Naive thymus-derived CD8-positive, alpha-beta T cell (primary cell): ENCODE data around the gene MARCHF9. TPM values are rescaled to one million over a fixed set of nuclear protein-coding genes. Genes with fewer than 3 reads are reported as not detected.
A peak's percentile ranks its signal among the peaks of the same experiment; 100 is the strongest.
"Not testable (repeated sequence)": the region's sequence is repeated elsewhere in the genome, so short reads cannot be mapped to it uniquely, and the experiment has no call there.

Source experiments
- ATAC-seq, 2 donors: fragments of 150-1000 bp; cut with Tn5 transposase in 1 of 2; sonication (Bioruptor Pico), chemical (Tn5 transposase) in 1 of 2; 1 replicate in 1 of 2; 2 replicates in 1 of 2; pipeline ENCODE4 v1.10.0; 2021; ENCODE audit warnings: mild to moderate bottlenecking in 2 of 2, moderate library complexity in 2 of 2
- POLR2A ChIA-PET: fragments of 350-600 bp; sonication (Branson Sonifier 250); formaldehyde crosslinking; loops from one replicate; lab custom pipeline; 2021; ENCODE audit warnings: antibody characterized with exemption; lab: Charles Lee
- DNase-seq, 10 donors: peaks; one replicate each; pipeline versions ENCODE4 v3.0.0 to v3.0.0-alpha.2; 2020 to 2022
- H3K27ac Mint-ChIP-seq, 10 donors: one replicate each; pipeline ENCODE4 v1.8.0; 2020 to 2022; ENCODE audit warnings: mild to moderate bottlenecking in 10 of 10, mixed read lengths in 10 of 10, moderate library complexity in 4 of 10, inconsistent platforms in 1 of 10
- H3K27me3 Mint-ChIP-seq, 5 donors: one replicate each; pipeline ENCODE4 v1.8.0; 2021 to 2022; ENCODE audit warnings: mixed read lengths in 5 of 5
- H3K36me3 Mint-ChIP-seq, 3 donors: one replicate each; pipeline ENCODE4 v1.8.0; 2020 to 2022; ENCODE audit warnings: mixed read lengths in 3 of 3, mild to moderate bottlenecking in 2 of 3, inconsistent platforms in 1 of 3
- H3K4me1 Mint-ChIP-seq, 4 donors: one replicate each; pipeline ENCODE4 v1.8.0; 2021 to 2022; ENCODE audit warnings: mixed read lengths in 4 of 4
- H3K4me3 Mint-ChIP-seq, 10 donors: one replicate each; pipeline ENCODE4 v1.8.0; 2020 to 2022; ENCODE audit warnings: mild to moderate bottlenecking in 10 of 10, mixed read lengths in 10 of 10, moderate library complexity in 6 of 10, inconsistent platforms in 1 of 10
- H3K9me3 Mint-ChIP-seq, 9 donors: one replicate each; pipeline ENCODE4 v1.8.0; 2020 to 2022; ENCODE audit warnings: mixed read lengths in 9 of 9, mild to moderate bottlenecking in 3 of 9, inconsistent platforms in 1 of 9, moderate library complexity in 1 of 9
- polyA plus RNA-seq, 3 donors: library from polyadenylated mRNA; unstranded; fragments of 300-500 nt; fragmentation: Illumina TruSeq; gene quantifications; one replicate each; pipeline ENCODE4 v1.2.3, GENCODE V29; 2021
- total RNA-seq, 8 experiments: library from RNA in 2 of 8; stranded (reverse) in 2 of 8; gene quantifications; one replicate each; pipeline ENCODE4 v1.2.3 and lab custom pipeline; 2021 to 2026

The MARCHF9 gene
- total and polyA plus RNA-seq, 5 experiments from 2014 or later, result 2.2 to 64.8 (median 6.6) TPM

- peaks cover 0 to 18% (median 3%) of the 10 kb centered on the region in 3 donors for H3K36me3 Mint-ChIP-seq
Measured at GRCh38 chr12:57769594-57769993, 14.7 kb downstream of the MARCHF9 start.

GRCh38 chr12:57770734-57771133, 15.8 kb downstream of the MARCHF9 start:
- Mint-ChIP-seq H3K9me3 (no peaks in the 10 kb centered on the region), H3K27me3 (peaks cover 5 to 9% (median 8%) of the 10 kb centered on the region in 5 donors), H3K27ac (peak overlapping the region in 5 of 10 donors; percentile 45 to 88 (median 85)), H3K4me3 (peak overlapping the region in 9 of 10 donors; percentile 39 to 99 (median 52)), H3K4me1 (peaks cover 16 to 43% (median 27%) of the 10 kb centered on the region in 4 donors), H3K36me3 (peaks cover 0 to 18% (median 3%) of the 10 kb centered on the region in 3 donors)
- DNase-seq, result no peak
- POLR2A ChIA-PET, result interaction anchor here (1.0 kb wide), 1 partner anchor 17 kb away, joined by 3 read pairs; no protein-coding TSS in a partner anchor
- no peak for ATAC-seq

More at GRCh38 chr12:57769594-57769993, 14.7 kb downstream of the MARCHF9 start:
- Mint-ChIP-seq H3K4me1 (peaks cover 20 to 55% (median 35%) of the 10 kb centered on the region in 4 donors), H3K27ac (peak overlapping the region in 1 of 10 donors; percentile 61), H3K9me3 (no peaks in the 10 kb centered on the region), H3K27me3 (peaks cover 5 to 19% (median 11%) of the 10 kb centered on the region in 5 donors), H3K4me3 (peak overlapping the region in 5 of 10 donors; percentile 5 to 99 (median 61))
- DNase-seq (no peak), ATAC-seq (no peak)
- POLR2A ChIA-PET, result interaction anchor here (0.6 to 1.0 kb wide), 2 partner anchors 15 to 36 kb away, joined by 3 read pairs; no protein-coding TSS in a partner anchor

- ATAC-seq (peak; percentile 65 to 75), DNase-seq (peak in 7 of 10 donors; percentile 51 to 86 (median 79))
- Mint-ChIP-seq H3K4me3 (peak overlapping the region; percentile 94 to 99 (median 98)), H3K36me3 (peaks cover 0 to 18% (median 3%) of the 10 kb centered on the region in 3 donors), H3K9me3 (no peaks in the 10 kb centered on the region), H3K4me1 (peaks cover 19 to 37% (median 27%) of the 10 kb centered on the region in 4 donors), H3K27me3 (peaks cover 3 to 6% (median 4%) of the 10 kb centered on the region in 5 donors), H3K27ac (peak overlapping the region; percentile 86 to 99 (median 98))
- POLR2A ChIA-PET, result interaction anchor here (0.9 to 1.9 kb wide), 6 partner anchors 12 to 126 kb away, joined by 5 to 12 read pairs (median 7); partner anchors contain the start of genes TSFM and TSPAN31
Measured at GRCh38 chr12:57771236-57771872, 16.5 kb downstream of the MARCHF9 start.

DNA sequence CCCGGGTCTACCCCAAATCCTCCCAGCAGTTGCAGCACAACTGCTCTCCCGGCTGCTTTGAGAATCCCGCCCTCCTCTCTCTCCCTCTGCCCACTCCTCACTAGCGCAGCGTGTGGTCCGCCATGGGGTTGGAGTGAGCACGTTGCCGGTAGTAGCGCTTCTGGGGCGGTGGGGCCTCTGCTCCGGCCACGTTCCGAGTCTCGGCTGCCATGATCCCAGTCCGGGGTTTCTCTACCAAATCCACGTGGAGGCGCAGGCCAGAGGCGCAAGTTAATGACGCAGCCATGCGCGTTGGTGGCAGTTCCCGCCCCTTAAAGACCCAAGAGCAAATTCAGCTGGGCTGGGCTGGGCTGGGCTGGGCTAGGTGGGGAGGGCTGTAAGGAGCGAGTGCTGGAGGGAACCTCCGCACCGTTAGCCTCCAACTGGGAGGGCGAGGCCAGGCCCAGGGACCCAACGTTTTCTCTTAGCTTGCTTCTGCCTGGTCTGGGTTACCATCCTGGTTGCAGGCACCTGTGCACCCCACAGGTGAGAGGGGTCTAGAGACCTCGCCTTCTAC, 17.0 kb downstream of the MARCHF9 start, which contains the start of gene METTL1:
Gene METTL1 (minus strand): TSS at position 233 of the 556 bp plus-strand sequence. CDS start 22 bp downstream, at position 211.
- peak; percentile 74 to 93 (median 87) for DNase-seq
- Mint-ChIP-seq H3K27me3 (peaks cover 0 to 1% (median 0%) of the 10 kb centered on the region in 5 donors), H3K9me3 (no peaks in the 10 kb centered on the region), H3K4me1 (peaks cover 17 to 31% (median 21%) of the 10 kb centered on the region in 4 donors), H3K36me3 (peaks cover 0 to 18% (median 3%) of the 10 kb centered on the region in 3 donors), H3K4me3 (peak within 1 kb of the TSS; percentile 94 to 99 (median 98)), H3K27ac (peak within 1 kb of the TSS; percentile 86 to 99 (median 98))
- POLR2A ChIA-PET, result interaction anchor here (0.9 to 1.9 kb wide), 8 partner anchors 10 to 125 kb away, joined by 3 to 20 read pairs (median 7); partner anchors contain the start of genes TSFM and TSPAN31
- ATAC-seq, result peak; percentile 88

GRCh38 chr12:57772429-57773322, 17.8 kb downstream of the MARCHF9 start, which contains the start of gene EEF1AKMT3:
EEF1AKMT3 (plus strand) TSS chr12:57772614; CDS start chr12:57772725, 111 bp downstream.
- peak within 1 kb of the TSS; percentile 94 to 99 (median 98) for H3K4me3 Mint-ChIP-seq
- H3K36me3 Mint-ChIP-seq, result peaks cover 0 to 18% (median 3%) of the 10 kb centered on the region in 3 donors
- H3K27me3 Mint-ChIP-seq, result no peaks in the 10 kb centered on the region
- H3K9me3 Mint-ChIP-seq, result no peaks in the 10 kb centered on the region
- ATAC-seq (peak; percentile 18 to 40), DNase-seq (peak in 2 of 10 donors; percentile 24 to 32)
- H3K4me1 Mint-ChIP-seq, result peaks cover 17 to 31% (median 20%) of the 10 kb centered on the region in 4 donors
- H3K27ac Mint-ChIP-seq, result peak within 1 kb of the TSS; percentile 86 to 99 (median 98)
- POLR2A ChIA-PET, result interaction anchor here (0.9 to 1.9 kb wide), 8 partner anchors 9 to 124 kb away, joined by 3 to 20 read pairs (median 7); partner anchors contain the start of genes TSFM and TSPAN31

- not testable (repeated sequence) for H3K36me3 Mint-ChIP-seq, H3K27me3 Mint-ChIP-seq, DNase-seq, H3K27ac Mint-ChIP-seq, H3K9me3 Mint-ChIP-seq, H3K4me3 Mint-ChIP-seq, ATAC-seq
- H3K4me1 Mint-ChIP-seq, result peaks cover 17 to 31% (median 26%) of the 10 kb centered on the region in 4 donors
- POLR2A ChIA-PET, result interaction anchor here (1.7 kb wide), 1 partner anchor 9 kb away, joined by 8 read pairs; no protein-coding TSS in a partner anchor
Measured at GRCh38 chr12:57774634-57775033, 19.7 kb downstream of the MARCHF9 start.

DNA sequence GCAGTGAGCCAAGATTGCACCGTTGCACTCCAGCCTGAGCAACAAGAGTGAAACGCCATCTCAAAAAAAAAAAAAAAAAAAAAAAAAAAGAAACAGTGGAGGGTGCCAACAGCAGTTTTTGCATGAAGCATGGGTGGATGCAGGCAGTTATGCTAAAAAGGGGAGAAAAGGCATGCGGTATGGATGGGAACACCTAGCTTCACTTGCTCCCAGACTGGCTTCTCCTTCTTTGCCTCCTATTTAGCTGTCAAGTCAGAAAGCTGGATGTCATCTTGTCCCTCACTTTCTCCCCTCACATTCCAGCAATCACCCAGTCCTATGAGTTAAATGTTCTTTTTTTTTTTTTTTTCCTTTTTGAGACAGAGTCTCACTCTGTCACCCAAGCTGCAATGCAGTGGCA, 20.1 kb downstream of the MARCHF9 start:
- peak overlapping the region in 1 of 10 donors; percentile 53 for H3K27ac Mint-ChIP-seq
- ATAC-seq (no peak), DNase-seq (no peak)
- POLR2A ChIA-PET, result interaction anchor here (1.7 kb wide), 1 partner anchor 8 kb away, joined by 8 read pairs; no protein-coding TSS in a partner anchor
- peaks cover 0 to 4% (median 0%) of the 10 kb centered on the region in 3 donors for H3K36me3 Mint-ChIP-seq
- peak overlapping the region in 2 of 10 donors; percentile 26 to 43 for H3K4me3 Mint-ChIP-seq
- peaks cover 17 to 28% (median 27%) of the 10 kb centered on the region in 4 donors for H3K4me1 Mint-ChIP-seq
- H3K27me3 Mint-ChIP-seq, result no peaks in the 10 kb centered on the region
- no peaks in the 10 kb centered on the region for H3K9me3 Mint-ChIP-seq

- no peak for DNase-seq
- H3K36me3 Mint-ChIP-seq, result no peaks in the 10 kb centered on the region
- no peaks in the 10 kb centered on the region for H3K27me3 Mint-ChIP-seq
- peaks cover 21 to 32% (median 28%) of the 10 kb centered on the region in 4 donors for H3K4me1 Mint-ChIP-seq
- H3K4me3 Mint-ChIP-seq, result peak overlapping the region in 5 of 10 donors; percentile 3 to 43 (median 15)
- no peak for ATAC-seq
- POLR2A ChIA-PET, result interaction anchor here (1.7 kb wide), 1 partner anchor 8 kb away, joined by 8 read pairs; no protein-coding TSS in a partner anchor
- peak overlapping the region in 3 of 10 donors; percentile 36 to 57 (median 56) for H3K27ac Mint-ChIP-seq
- H3K9me3 Mint-ChIP-seq, result no peaks in the 10 kb centered on the region
Measured at GRCh38 chr12:57775563-57776246, 20.8 kb downstream of the MARCHF9 start.

DNA sequence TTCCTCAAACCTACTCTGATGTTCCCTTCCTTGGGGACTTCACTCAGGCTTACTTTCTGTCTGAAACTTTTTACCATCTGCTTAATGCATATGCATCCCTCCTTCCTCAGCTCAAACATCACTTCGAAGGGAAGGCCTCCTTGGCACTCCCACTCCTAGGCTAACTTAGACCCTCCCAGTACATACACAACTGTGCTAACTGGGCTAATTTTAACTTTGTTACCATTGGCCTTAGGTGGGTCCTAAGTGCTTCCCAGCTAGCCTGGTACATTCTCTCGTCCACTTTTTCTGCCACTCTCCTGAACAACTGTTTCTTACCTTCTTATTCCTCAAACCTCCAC, 21.3 kb downstream of the MARCHF9 start:
- no peak for DNase-seq
- POLR2A ChIA-PET, result no interaction called here
- H3K36me3 Mint-ChIP-seq, result no peaks in the 10 kb centered on the region
- no peaks in the 10 kb centered on the region for H3K27me3 Mint-ChIP-seq
- H3K4me3 Mint-ChIP-seq, result no peak overlapping the region
- peaks cover 21 to 35% (median 29%) of the 10 kb centered on the region in 4 donors for H3K4me1 Mint-ChIP-seq
- no peaks in the 10 kb centered on the region for H3K9me3 Mint-ChIP-seq
- ATAC-seq, result no peak
- peak overlapping the region in 2 of 10 donors; percentile 56 to 57 for H3K27ac Mint-ChIP-seq

DNA sequence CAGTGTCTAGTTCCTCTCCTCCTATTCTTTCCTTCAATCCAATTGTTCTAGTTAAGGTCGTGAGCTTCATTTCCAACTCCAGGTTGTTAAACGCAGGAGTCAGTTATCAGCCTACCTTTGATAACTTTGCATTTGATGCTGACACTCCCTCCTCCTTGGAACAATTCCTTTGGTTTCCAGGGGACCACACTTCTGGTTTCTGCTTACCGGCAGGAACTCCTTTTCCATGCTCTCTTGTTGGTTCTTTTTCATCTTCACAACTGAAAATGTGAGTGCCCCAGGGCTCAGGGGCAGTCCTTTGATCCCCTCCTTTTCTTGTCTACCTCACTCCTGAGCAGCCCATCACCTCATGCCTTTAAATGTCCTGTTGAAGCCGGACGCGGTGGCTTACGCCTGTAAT, 22.5 kb downstream of the MARCHF9 start:
- POLR2A ChIA-PET, result no interaction called here
- DNase-seq (no peak), ATAC-seq (no peak)
- Mint-ChIP-seq H3K27me3 (peaks cover 0 to under 1% (median 0%) of the 10 kb centered on the region in 5 donors), H3K27ac (no peak overlapping the region), H3K4me3 (no peak overlapping the region), H3K4me1 (peaks cover 22 to 39% (median 32%) of the 10 kb centered on the region in 4 donors), H3K9me3 (no peaks in the 10 kb centered on the region), H3K36me3 (no peaks in the 10 kb centered on the region)

DNA sequence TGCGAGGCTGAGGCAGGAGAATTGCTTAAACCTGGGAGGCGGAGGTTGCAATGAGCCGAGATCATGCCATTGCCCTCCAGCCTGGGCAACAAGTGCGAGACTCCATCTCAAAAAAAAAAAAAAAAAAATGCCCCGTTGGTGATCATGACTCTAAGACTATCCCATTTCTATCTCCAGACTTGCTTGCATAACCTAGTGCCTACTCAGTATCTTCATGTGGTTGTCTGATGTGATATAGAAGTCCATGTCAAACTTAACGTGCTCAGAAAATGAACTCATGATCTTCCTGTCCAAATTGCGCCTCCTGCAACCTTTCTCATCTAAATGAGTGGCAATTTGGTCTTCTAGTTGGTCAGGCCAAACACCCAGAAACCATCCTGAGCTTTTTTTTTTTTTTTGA, 23.0 kb downstream of the MARCHF9 start:
- peaks cover 0 to 4% (median 0%) of the 10 kb centered on the region in 5 donors for H3K27me3 Mint-ChIP-seq
- no peak for DNase-seq
- peaks cover 25 to 43% (median 36%) of the 10 kb centered on the region in 4 donors for H3K4me1 Mint-ChIP-seq
- H3K27ac Mint-ChIP-seq, result no peak overlapping the region
- H3K36me3 Mint-ChIP-seq, result peaks cover 0 to 4% (median 0%) of the 10 kb centered on the region in 3 donors
- no peak for ATAC-seq
- POLR2A ChIA-PET, result interaction anchor here (1.0 kb wide), 1 partner anchor 12 kb away, joined by 3 read pairs; no protein-coding TSS in a partner anchor
- H3K4me3 Mint-ChIP-seq, result no peak overlapping the region
- no peaks in the 10 kb centered on the region for H3K9me3 Mint-ChIP-seq
